Kidney (tissue), 14 donors: Measurements from ENCODE around the gene CDH13. TPM values are rescaled to one million over a fixed set of nuclear protein-coding genes. Genes with fewer than 3 reads are reported as not detected.

Source experiments
- DNase-seq, 5 donors: peaks; one replicate each; pipeline ENCODE4 v3.0.0-alpha.2; 2013 to 2020
- FAIRE-seq: peaks from 2 replicates; lab custom pipeline; 2012; peaks lifted over from hg19 to GRCh38; lab: Jason Lieb, UNC
- H3K27ac ChIP-seq, 2 donors: one replicate each; pipeline ENCODE4 v1.7.0; 2013; ENCODE audit warnings: low read depth in 2 of 2, low read length in 2 of 2, inconsistent platforms in 1 of 2
- H3K27me3 ChIP-seq: one replicate; pipeline ENCODE4 v1.7.1; 2013; ENCODE audit warnings: low read length, inconsistent platforms; ENCODE audit not compliant: control insufficient read depth, insufficient read depth
- H3K36me3 ChIP-seq, 3 donors: one replicate each; pipeline versions ENCODE4 v1.7.0 to v1.7.1; 2013; ENCODE audit warnings: low read length in 3 of 3, control low read depth in 1 of 3, inconsistent platforms in 1 of 3; ENCODE audit not compliant: insufficient read depth in 3 of 3, control insufficient read depth in 2 of 3
- H3K4me1 ChIP-seq, 3 donors: one replicate each; pipeline versions ENCODE4 v1.7.0 to v1.7.1; 2013; ENCODE audit warnings: low read length in 3 of 3, inconsistent platforms in 1 of 3, low read depth in 1 of 3; ENCODE audit not compliant: control insufficient read depth in 2 of 3, insufficient read depth in 2 of 3
- H3K4me3 ChIP-seq, 3 donors: one replicate each; pipeline versions ENCODE4 v1.7.0 to v1.8.1; 2013; ENCODE audit warnings: low read length in 3 of 3, control low read depth in 1 of 3, inconsistent platforms in 1 of 3
- H3K9ac ChIP-seq, 3 donors: one replicate each; pipeline versions ENCODE4 v1.7.0 to v1.7.1; 2013; ENCODE audit warnings: low read length in 3 of 3, control low read depth in 1 of 3, inconsistent platforms in 1 of 3
- H3K9me3 ChIP-seq, 3 donors: one replicate each; pipeline versions ENCODE4 v1.7.0 to v1.7.1; 2013; ENCODE audit warnings: low read length in 3 of 3, control low read depth in 1 of 3, inconsistent platforms in 1 of 3; ENCODE audit not compliant: control insufficient read depth in 2 of 3, insufficient read depth in 1 of 3
- intact Hi-C: fragments of 100-400 bp; cut with DNase I; formaldehyde crosslinking; loops from one replicate; pipeline ENCODE4 v1.11.1; 2022
- polyA plus RNA-seq: library from polyadenylated mRNA; stranded (reverse); fragments of 350-450 nt; fragmentation: Illumina TruSeq; extraction: RNeasy Lipid Tissue Mini Kit (QIAGEN cat#74804); gene quantifications from one replicate; pipeline ENCODE4 v1.2.3, GENCODE V29; 2014; ENCODE audit warnings: low read depth, low replicate concordance; ENCODE audit not compliant: insufficient read depth
- total RNA-seq: library from RNA; stranded (reverse); fragmentation: NEBNext Ultra II Directional; extraction: Animal tissue kit (Norgen Biotek cat#: 25700); gene quantifications from one replicate; pipeline ENCODE4 v1.2.1, GENCODE V29; 2021
- TF ChIP-seq, protein P1 (sequence below): IDR thresholded peaks from 3 replicates; pipeline ENCODE4 v1.5.1; 2012; ENCODE audit warnings: mild to moderate bottlenecking, moderate library complexity, borderline replicate concordance; ENCODE audit not compliant: insufficient read depth; ENCODE audit errors: extremely low read depth
- donor health status: control.
- donor health status: control.
- donor health status: control.
- donor health status: control.
- donor health status: control.
- donor health status: DM: yes; HTN: yes; CAD: no.
- donor health status: Normal renal cell carcinoma (clear cell type).

CDH13 gene
- total and polyA plus RNA-seq, 2 donors from 2014 or later = 4.8 to 13.8 TPM

DNA sequence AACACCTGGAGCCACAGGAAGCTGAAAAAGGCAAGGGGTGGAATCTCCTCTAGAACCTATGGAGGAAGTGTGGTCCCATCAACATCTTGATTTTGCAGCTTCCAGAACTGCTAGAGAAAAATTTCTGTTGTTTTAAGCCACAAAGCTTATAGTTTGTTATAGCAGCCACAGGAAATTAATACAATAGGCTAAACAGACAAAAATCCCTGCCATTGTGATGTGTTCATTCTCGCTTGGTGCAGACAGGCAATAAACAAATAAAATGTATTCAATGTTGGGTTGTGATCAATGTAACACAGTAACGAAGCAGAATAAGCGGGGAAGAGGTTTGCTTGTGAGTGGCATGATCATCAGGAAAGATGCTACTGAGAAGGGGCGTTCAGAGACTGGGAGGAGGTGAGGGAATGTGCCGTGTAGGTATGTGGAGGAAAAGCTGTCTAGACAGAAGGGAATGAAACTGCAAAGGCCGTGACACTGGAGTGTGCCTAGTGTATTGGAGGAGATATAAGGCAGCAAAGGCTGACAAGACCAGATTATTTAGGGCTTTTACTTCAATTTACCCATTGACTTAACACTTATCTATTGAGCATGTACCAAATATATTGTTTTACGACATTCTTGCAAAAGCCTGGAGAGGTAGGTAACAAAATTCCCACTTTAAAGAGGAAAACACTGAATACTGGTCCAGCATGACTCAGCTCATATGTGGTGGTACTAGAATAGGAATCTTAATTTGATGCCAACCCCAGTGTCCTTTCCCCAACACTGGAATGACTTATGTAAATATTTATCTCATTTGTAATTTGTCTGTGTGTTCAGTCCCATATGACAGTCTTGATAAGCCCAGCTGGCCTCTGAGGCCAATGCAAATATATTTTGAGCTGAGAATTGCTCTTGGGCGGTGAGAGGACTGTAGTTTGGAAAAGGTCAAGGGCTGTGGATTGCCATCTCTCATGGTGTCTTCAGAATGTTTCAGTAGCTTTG, 375.9 kb downstream of the CDH13 start:
- intact Hi-C loops = no loop called here
- Histone ChIP-seq H3K9me3 (no peaks in the 10 kb centered on the region), H3K27me3 (no peaks in the 10 kb centered on the region), H3K4me1 (no peaks in the 10 kb centered on the region), H3K4me3 (no peak overlapping the region), H3K27ac (no peak overlapping the region), H3K9ac (no peak overlapping the region), H3K36me3 (no peaks in the 10 kb centered on the region)
- no peak for DNase-seq
- FAIRE-seq = no peak
- TF ChIP-seq, protein P1, sequence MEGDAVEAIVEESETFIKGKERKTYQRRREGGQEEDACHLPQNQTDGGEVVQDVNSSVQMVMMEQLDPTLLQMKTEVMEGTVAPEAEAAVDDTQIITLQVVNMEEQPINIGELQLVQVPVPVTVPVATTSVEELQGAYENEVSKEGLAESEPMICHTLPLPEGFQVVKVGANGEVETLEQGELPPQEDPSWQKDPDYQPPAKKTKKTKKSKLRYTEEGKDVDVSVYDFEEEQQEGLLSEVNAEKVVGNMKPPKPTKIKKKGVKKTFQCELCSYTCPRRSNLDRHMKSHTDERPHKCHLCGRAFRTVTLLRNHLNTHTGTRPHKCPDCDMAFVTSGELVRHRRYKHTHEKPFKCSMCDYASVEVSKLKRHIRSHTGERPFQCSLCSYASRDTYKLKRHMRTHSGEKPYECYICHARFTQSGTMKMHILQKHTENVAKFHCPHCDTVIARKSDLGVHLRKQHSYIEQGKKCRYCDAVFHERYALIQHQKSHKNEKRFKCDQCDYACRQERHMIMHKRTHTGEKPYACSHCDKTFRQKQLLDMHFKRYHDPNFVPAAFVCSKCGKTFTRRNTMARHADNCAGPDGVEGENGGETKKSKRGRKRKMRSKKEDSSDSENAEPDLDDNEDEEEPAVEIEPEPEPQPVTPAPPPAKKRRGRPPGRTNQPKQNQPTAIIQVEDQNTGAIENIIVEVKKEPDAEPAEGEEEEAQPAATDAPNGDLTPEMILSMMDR = no peak

DNA sequence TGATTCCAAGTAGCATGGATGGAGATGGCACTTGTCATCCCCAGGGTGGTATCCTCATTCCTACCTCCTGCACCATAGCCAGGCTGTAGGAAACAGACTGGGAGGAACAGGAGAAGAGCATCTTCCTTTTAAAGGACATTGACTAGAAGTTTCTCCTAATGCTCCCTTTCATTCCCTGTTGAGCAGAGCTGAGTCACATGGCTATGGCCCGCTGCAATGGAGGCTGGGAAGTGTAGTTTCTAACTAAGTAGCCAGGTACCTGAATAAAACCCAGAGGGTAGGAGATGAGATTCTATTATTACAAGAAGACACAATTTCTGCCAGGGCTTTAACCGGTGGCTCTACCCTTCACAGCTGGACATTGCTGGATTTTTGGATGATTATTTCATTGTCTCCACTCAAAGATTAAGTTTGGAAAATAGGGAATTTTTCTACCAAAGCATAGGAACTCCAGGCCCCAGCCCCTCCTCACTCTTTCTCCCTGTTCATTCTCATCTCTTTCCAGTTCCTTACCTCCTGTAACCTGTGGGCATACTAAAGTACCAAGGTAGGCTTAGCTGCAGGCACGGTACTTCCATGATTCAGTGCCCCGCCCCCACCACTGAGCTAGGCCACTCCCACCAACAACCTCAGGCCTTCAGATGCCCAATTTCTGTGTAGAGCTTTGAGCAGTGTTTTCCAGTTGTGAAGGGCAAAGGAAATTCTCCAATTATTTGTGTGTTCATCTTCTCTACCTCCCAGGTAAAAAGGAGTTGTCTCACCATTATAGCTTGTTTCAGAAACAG, 378.3 kb downstream of the CDH13 start:
- DNase-seq (no peak), FAIRE-seq (no peak)
- Histone ChIP-seq H3K27me3 (no peaks in the 10 kb centered on the region), H3K4me3 (no peak overlapping the region), H3K27ac (no peak overlapping the region), H3K36me3 (no peaks in the 10 kb centered on the region), H3K9ac (no peak overlapping the region), H3K4me1 (no peaks in the 10 kb centered on the region), H3K9me3 (no peaks in the 10 kb centered on the region)
- intact Hi-C loops = no loop called here
- TF ChIP-seq, protein P1 = no peak

DNA sequence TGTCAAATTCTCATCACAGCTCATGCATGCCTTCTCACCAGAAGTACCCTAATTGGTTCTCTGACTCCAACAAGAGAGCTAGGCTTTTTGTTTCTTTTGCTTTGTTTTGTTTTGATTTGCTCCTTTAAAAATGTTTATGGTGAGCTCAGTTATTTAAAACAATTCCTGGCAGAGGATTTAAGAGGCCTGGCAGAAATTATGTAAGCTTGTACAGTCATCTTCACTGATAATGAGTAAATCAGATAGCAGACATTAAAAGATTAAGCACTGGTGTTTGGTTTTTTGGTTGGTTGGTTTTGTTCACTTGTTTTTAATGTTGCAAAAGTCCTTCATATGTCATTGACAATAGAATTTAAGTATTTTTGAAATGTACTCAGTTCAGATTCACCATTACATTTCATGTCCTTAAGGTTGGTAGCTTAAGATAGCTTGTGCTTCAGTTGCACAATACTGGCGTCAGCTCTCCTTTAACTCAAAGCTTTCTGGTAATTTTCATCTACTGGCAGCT, 378.9 kb downstream of the CDH13 start:
- H3K27ac ChIP-seq = no peak overlapping the region
- no peaks in the 10 kb centered on the region for H3K9me3 ChIP-seq
- no peak for FAIRE-seq

More for the DNA sequence above, 378.9 kb downstream of the CDH13 start:
- no peak overlapping the region for H3K9ac ChIP-seq
- DNase-seq = no peak
- no peaks in the 10 kb centered on the region for H3K27me3 ChIP-seq
- TF ChIP-seq, protein P1 = no peak
- H3K4me3 ChIP-seq = no peak overlapping the region
- H3K36me3 ChIP-seq = no peaks in the 10 kb centered on the region
- no peaks in the 10 kb centered on the region for H3K4me1 ChIP-seq
- intact Hi-C loops = no loop called here
